Measurements from ENCODE around the gene PCDHA9.

DNA sequence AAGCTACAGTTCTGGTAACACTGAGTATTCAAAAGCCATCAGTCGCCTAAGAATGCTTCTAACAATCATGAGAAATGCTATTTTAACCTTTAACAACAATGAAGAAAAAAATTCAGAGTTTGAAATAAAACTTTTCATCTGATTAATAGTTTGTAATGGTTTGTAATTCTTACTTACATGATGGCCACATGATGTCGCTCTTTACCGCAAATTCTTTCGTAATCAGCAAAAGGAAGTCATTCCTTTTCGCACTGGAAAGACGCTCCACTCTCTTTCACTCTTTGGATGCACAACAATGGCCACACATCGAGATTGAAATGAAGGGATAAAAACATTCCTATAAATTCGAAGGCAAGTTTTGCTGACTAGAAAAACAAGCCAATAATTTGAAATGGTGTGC lies 14.2 kb upstream of the PCDHA9 start, which contains the start of gene PCDHA7:
- TF ChIP-seq, protein P1, sequence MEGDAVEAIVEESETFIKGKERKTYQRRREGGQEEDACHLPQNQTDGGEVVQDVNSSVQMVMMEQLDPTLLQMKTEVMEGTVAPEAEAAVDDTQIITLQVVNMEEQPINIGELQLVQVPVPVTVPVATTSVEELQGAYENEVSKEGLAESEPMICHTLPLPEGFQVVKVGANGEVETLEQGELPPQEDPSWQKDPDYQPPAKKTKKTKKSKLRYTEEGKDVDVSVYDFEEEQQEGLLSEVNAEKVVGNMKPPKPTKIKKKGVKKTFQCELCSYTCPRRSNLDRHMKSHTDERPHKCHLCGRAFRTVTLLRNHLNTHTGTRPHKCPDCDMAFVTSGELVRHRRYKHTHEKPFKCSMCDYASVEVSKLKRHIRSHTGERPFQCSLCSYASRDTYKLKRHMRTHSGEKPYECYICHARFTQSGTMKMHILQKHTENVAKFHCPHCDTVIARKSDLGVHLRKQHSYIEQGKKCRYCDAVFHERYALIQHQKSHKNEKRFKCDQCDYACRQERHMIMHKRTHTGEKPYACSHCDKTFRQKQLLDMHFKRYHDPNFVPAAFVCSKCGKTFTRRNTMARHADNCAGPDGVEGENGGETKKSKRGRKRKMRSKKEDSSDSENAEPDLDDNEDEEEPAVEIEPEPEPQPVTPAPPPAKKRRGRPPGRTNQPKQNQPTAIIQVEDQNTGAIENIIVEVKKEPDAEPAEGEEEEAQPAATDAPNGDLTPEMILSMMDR (IDR thresholded peaks at IDR 0.05): no peak
- TF ChIP-seq POLR2A (IDR thresholded peaks at IDR 0.05) (no peak), POLR2AphosphoS5 (IDR thresholded peaks at IDR 0.05) (no peak)

All from prostate gland (tissue), 2 donors.